Liver (tissue), 9 donors: ENCODE data around the gene EML6. TPM values are rescaled to one million over a fixed set of nuclear protein-coding genes. Genes with fewer than 3 reads are reported as not detected.

ENCODE experiments used
- DNase-seq: peaks from one replicate; pipeline ENCODE4 v3.0.0-alpha.2; 2017; ENCODE audit warnings: low spot score
- H3K27ac ChIP-seq, 2 donors: one replicate each; pipeline ENCODE4 v1.7.0; 2013; ENCODE audit warnings: inconsistent platforms in 2 of 2, low read length in 2 of 2, control low read depth in 1 of 2, low read depth in 1 of 2, mild to moderate bottlenecking in 1 of 2
- H3K27me3 ChIP-seq, 4 donors: one replicate each; pipeline versions ENCODE4 v1.6.1 to v1.7.0; 2013; ENCODE audit warnings: low read length in 3 of 4, inconsistent platforms in 1 of 4, mild to moderate bottlenecking in 1 of 4, moderate library complexity in 1 of 4; ENCODE audit not compliant: control insufficient read depth in 4 of 4, insufficient read depth in 4 of 4
- H3K36me3 ChIP-seq, 4 donors: one replicate each; pipeline versions ENCODE4 v1.6.1 to v1.7.0; 2013; ENCODE audit warnings: low read length in 3 of 4, mild to moderate bottlenecking in 3 of 4, low read depth in 1 of 4, moderate library complexity in 1 of 4; ENCODE audit not compliant: control insufficient read depth in 4 of 4, insufficient read depth in 3 of 4
- H3K4me1 ChIP-seq, 4 donors: one replicate each; pipeline versions ENCODE4 v1.6.1 to v1.7.0; 2013; ENCODE audit warnings: low read length in 3 of 4, mild to moderate bottlenecking in 3 of 4, moderate library complexity in 1 of 4; ENCODE audit not compliant: control insufficient read depth in 4 of 4, insufficient read depth in 4 of 4
- H3K4me3 ChIP-seq, 3 donors: one replicate each; pipeline versions ENCODE4 v1.6.1 to v1.7.0; 2013; ENCODE audit warnings: low read length in 3 of 3, control low read depth in 1 of 3, low read depth in 1 of 3, mild to moderate bottlenecking in 1 of 3
- H3K9ac ChIP-seq, 2 donors: one replicate each; pipeline ENCODE4 v1.7.0; 2013; ENCODE audit warnings: low read length in 2 of 2, mild to moderate bottlenecking in 2 of 2, moderate library complexity in 2 of 2, control low read depth in 1 of 2, low read depth in 1 of 2
- H3K9me3 ChIP-seq, 4 donors: one replicate each; pipeline versions ENCODE4 v1.6.1 to v1.7.0; 2013; ENCODE audit warnings: low read length in 3 of 4; ENCODE audit not compliant: control insufficient read depth in 4 of 4
- CTCF ChIP-seq: fragments of 150-350 bp; IDR thresholded peaks from 2 replicates; pipeline ENCODE4 v1.5.1; 2017; ENCODE audit warnings: improper control_type of control experiment, low read depth, low read length; ENCODE audit not compliant: missing input control
- EGR1 ChIP-seq, 2 donors: IDR thresholded peaks; 2 replicates each; pipeline ENCODE4 v1.6.1; 2016 to 2018; ENCODE audit warnings: antibody characterized with exemption in 2 of 2, low read depth in 2 of 2
- FOXA2 ChIP-seq: IDR thresholded peaks from 2 replicates; pipeline ENCODE4 v1.6.1; 2016; ENCODE audit warnings: antibody characterized with exemption
- GABPA ChIP-seq, 2 donors: IDR thresholded peaks in 1 of 2; conservative IDR thresholded peaks in 1 of 2; 2 replicates each; pipeline ENCODE4 v1.6.1; 2016; ENCODE audit warnings: antibody characterized with exemption in 2 of 2, mild to moderate bottlenecking in 1 of 2, moderate library complexity in 1 of 2
- HNF4G ChIP-seq: IDR thresholded peaks from 2 replicates; pipeline ENCODE4 v1.6.1; 2016; ENCODE audit warnings: antibody characterized with exemption
- NR2F2 ChIP-seq: IDR thresholded peaks from 2 replicates; pipeline ENCODE4 v1.6.1; 2016; ENCODE audit warnings: antibody characterized with exemption
- RAD21 ChIP-seq, 2 donors: IDR thresholded peaks; 2 replicates each; pipeline ENCODE4 v1.6.1; 2016; ENCODE audit warnings: antibody characterized with exemption in 2 of 2, mild to moderate bottlenecking in 2 of 2
- REST ChIP-seq: IDR thresholded peaks from 2 replicates; pipeline ENCODE4 v1.6.1; 2016; ENCODE audit warnings: antibody characterized with exemption, mild to moderate bottlenecking
- RXRA ChIP-seq, 2 donors: IDR thresholded peaks; 2 replicates each; pipeline ENCODE4 v1.6.1; 2017 to 2018; ENCODE audit warnings: antibody characterized with exemption in 2 of 2, mild to moderate bottlenecking in 1 of 2
- SP1 ChIP-seq: IDR thresholded peaks from 2 replicates; pipeline ENCODE4 v1.6.1; 2018; ENCODE audit warnings: antibody characterized with exemption, mild to moderate bottlenecking
- TAF1 ChIP-seq: conservative IDR thresholded peaks from 2 replicates; pipeline ENCODE4 v1.6.1; 2016; ENCODE audit warnings: antibody characterized with exemption, mild to moderate bottlenecking
- YY1 ChIP-seq: IDR thresholded peaks from 2 replicates; pipeline ENCODE4 v1.6.1; 2016; ENCODE audit warnings: antibody characterized with exemption, mild to moderate bottlenecking
- ZBTB33 ChIP-seq: IDR thresholded peaks from 2 replicates; pipeline ENCODE4 v1.6.1; 2016; ENCODE audit warnings: antibody characterized with exemption
- WGBS: extraction: QIAGEN DNeasy Blood & Tissue Kit; methylation state at CpG from one replicate; pipeline ENCODE4 v1.1.7; 2013; 5-methylcytosine and 5-hydroxymethylcytosine counted together
- polyA plus RNA-seq, 2 donors: library from polyadenylated mRNA; stranded (reverse) in 1 of 2; unstranded in 1 of 2; fragments of 200-250 nt in 1 of 2; fragments of >200 nt in 1 of 2; fragmentation: Nextera tagmentation in 1 of 2; extraction: Ambion mirVana in 1 of 2; gene quantifications; one replicate each; pipeline versions ENCODE4 v1.2.1 to v1.2.3, GENCODE V29; 2013 to 2015
- total RNA-seq, 2 donors: library from RNA; depleted of rRNA; stranded (reverse); fragments of >200 nt; gene quantifications; one replicate each; pipeline ENCODE4 v1.2.3, GENCODE V29; 2014
- TF ChIP-seq, protein P1 (sequence below): IDR thresholded peaks from 2 replicates; pipeline ENCODE4 v1.6.1; 2016; ENCODE audit warnings: antibody characterized with exemption
- donor health status: healthy.
- donor health status: healthy.
- donor health status: healthy.
- donor health status: healthy.
- donor health status: healthy.

Gene EML6
- total and polyA plus RNA-seq, 4 donors, result 0.33 to 3.0 (median 1.4) TPM

GRCh38 chr2:54958717-54959371, 235.4 kb downstream of the EML6 start:
- Histone ChIP-seq H3K4me3 (no peak overlapping the region), H3K36me3 (no peaks in the 10 kb centered on the region), H3K4me1 (peaks cover 0 to 6% (median 0%) of the 10 kb centered on the region in 4 donors), H3K9me3 (no peaks in the 10 kb centered on the region), H3K27me3 (no peaks in the 10 kb centered on the region), H3K9ac (no peak overlapping the region), H3K27ac (no peak overlapping the region)
- TF ChIP-seq EGR1 (IDR thresholded peaks at IDR 0.05; ENCODE audit: low read depth in 2 of 2) (no peak), CTCF (no peak), ZBTB33 (no peak)
- DNase-seq, result no peak
- WGBS, result 93% methylated on average over 14 of the region's 14 CpGs

- TF ChIP-seq FOXA2 (no peak), ZBTB33 (no peak), GABPA (IDR thresholded peaks at IDR 0.05 in 1 of 2, conservative IDR thresholded peaks at IDR 0.05 in 1 of 2) (no peak)
- Histone ChIP-seq H3K36me3 (no peaks in the 10 kb centered on the region), H3K9me3 (no peaks in the 10 kb centered on the region), H3K27ac (no peak overlapping the region), H3K27me3 (no peaks in the 10 kb centered on the region), H3K9ac (no peak overlapping the region), H3K4me3 (no peak overlapping the region), H3K4me1 (peaks cover 0 to 6% (median 0%) of the 10 kb centered on the region in 4 donors)
- no peak for DNase-seq
- WGBS, result 93% methylated on average over 7 of the region's 7 CpGs
Observed at GRCh38 chr2:54960164-54960563, 236.7 kb downstream of the EML6 start.

GRCh38 chr2:54962511-54962910, 239.0 kb downstream of the EML6 start:
- no peak overlapping the region for H3K27ac ChIP-seq
- H3K9ac ChIP-seq, result no peak overlapping the region
- no peak for TF ChIP-seq EGR1 (IDR thresholded peaks at IDR 0.05; ENCODE audit: low read depth in 2 of 2)
- no peak for TF ChIP-seq TAF1
- no peak for TF ChIP-seq HNF4G
- TF ChIP-seq, protein P1, sequence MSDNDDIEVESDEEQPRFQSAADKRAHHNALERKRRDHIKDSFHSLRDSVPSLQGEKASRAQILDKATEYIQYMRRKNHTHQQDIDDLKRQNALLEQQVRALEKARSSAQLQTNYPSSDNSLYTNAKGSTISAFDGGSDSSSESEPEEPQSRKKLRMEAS, result no peak
- TF ChIP-seq RAD21 (IDR thresholded peaks at IDR 0.05), result no peak
- no peak for TF ChIP-seq NR2F2
- no peak for TF ChIP-seq SP1
- no peak for TF ChIP-seq YY1
- no peak for TF ChIP-seq REST
- TF ChIP-seq RXRA (IDR thresholded peaks at IDR 0.05), result no peak
- no peak for TF ChIP-seq CTCF
- TF ChIP-seq FOXA2, result no peak

More at GRCh38 chr2:54962511-54962910, 239.0 kb downstream of the EML6 start:
- DNase-seq, result no peak
- H3K4me1 ChIP-seq, result no peaks in the 10 kb centered on the region
- no peaks in the 10 kb centered on the region for H3K9me3 ChIP-seq
- H3K27me3 ChIP-seq, result no peaks in the 10 kb centered on the region
- 95% methylated on average over 13 of the region's 13 CpGs for WGBS
- H3K36me3 ChIP-seq, result no peaks in the 10 kb centered on the region
- H3K4me3 ChIP-seq, result no peak overlapping the region
